Measurements from ENCODE around the gene NOSTRIN. TPM values are rescaled to one million over a fixed set of nuclear protein-coding genes. Genes with fewer than 3 reads are reported as not detected.

The NOSTRIN gene
- polyA plus RNA-seq, 5 donors: 32.6 to 54.7 (median 39.0) TPM

Other genes starting within 250 kb of the NOSTRIN start
- gene SPC25, start 87.8 kb downstream of the NOSTRIN start, polyA plus RNA-seq (ENCODE audit: insufficient read depth in 1 of 5, insufficient read length in 5 of 5, low replicate concordance in 1 of 5): 10 to 100 TPM; 10.3 to 32.6 (median 21.0) TPM
- under 1 TPM in 2 of 5 donors, not detected in 3; 0.09 to 0.19 TPM for gene G6PC2, start 98.7 kb downstream of the NOSTRIN start, polyA plus RNA-seq (ENCODE audit: insufficient read depth in 1 of 5, insufficient read length in 5 of 5, low replicate concordance in 1 of 5)
- under 1 TPM in 3 of 5 donors, not detected in 2; 0.03 to 0.21 (median 0.14) TPM for gene ABCB11, start 228.7 kb downstream of the NOSTRIN start, polyA plus RNA-seq (ENCODE audit: insufficient read depth in 1 of 5, insufficient read length in 5 of 5, low replicate concordance in 1 of 5)

All from right lung (tissue), 5 donors.